SHP77 (cell line): ENCODE data around the gene NFE2L2.
"Not testable (repeated sequence)": the region's sequence is repeated elsewhere in the genome, so short reads cannot be mapped to it uniquely, and the experiment has no call there.

ENCODE experiments used
- DNase-seq, 2 experiments: peaks; one replicate each; lab custom pipeline; 2025; lab: John Stamatoyannopoulos, UW

The NFE2L2 gene

DNA sequence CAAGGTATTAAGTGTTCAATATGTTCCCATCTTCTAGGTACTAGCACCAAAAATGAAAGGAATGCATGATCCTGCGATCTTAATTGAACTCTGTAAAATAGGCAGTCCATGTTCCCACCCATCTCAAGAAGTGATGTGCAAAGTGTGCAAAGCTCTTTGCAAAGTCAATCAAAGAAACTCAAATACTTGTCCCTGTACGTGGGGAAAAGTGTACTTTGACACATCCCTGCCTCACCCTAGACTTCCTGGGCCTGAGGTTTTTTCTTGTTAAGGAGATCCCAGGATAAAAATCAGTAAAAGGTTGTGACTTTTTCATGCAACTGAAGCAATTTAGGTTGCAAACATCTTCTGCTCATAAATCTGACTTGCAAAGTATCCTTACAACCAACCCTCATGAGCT lies 26.6 kb downstream of the NFE2L2 start:
- no peak for DNase-seq

DNA sequence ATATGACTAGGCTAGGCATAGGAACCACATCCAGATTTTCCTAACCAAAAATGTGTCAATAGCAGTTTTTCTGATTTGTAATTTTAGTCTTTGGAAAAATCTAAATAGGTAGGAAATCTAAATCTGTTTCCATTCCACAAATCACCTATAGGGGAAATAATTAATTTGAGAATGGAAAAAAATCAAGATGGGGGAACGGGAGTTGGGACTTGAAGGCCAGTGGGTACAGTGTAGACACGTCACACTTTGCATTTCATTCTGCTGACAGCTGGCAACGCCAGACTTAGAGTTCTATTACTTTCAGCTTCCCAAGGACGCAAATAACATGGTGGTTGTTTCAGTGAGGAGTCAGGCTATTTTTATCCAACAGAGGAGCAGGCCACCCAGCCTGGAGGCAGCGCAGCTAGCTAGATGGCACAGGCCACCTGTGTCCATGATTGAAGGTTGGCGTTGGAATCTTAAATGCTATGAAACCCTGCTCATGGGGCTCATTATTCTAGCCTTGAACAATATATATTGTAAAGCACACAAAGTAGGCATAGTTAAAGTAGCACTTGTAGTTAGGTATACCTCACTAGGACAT lies 28.6 kb downstream of the NFE2L2 start:
- no peak for DNase-seq

DNA sequence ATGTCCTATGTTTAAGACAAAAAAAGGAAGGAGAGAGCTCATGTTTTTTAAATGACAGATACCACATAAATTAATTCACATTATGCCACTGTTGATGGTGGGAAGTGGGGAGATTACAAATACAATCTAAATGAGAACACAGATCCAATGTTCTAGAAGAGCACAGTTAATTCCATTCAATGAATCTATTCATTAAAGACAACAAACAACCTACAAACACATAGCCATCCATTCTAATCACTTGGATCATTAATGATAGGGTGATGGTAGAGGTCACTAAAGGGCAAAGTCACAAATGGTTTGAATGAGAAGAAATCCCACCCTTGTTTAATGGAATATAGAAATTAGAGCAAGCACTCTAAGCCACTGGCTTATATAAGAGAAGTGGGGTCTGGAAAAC lies 30.3 kb downstream of the NFE2L2 start:
- no peak for DNase-seq

DNA sequence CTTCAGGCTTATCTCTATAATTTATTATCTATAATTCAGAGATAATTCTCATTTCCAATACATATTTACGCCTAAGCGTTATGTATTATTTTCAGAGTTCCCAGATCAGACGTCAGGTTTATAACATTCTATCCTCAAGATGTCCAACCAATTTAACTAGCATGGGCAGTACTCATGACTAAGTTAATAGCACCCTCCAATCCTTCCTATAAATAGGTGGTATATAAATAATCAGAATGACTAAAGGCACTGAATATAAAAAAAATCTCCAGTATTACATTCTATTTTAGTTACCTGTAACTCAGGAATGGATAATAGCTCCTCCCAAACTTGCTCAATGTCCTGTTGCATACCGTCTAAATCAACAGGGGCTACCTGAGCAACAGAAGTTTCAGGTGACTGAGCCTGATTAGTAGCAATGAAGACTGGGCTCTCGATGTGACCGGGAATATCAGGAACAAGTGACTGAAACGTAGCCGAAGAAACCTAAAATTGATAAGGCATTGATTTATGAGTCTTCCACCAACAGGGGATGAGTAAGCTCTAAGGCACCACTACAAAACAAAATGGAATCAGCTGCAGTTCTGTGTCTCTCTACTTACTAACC lies 32.3 kb downstream of the NFE2L2 start:
- DNase-seq = no peak

DNA sequence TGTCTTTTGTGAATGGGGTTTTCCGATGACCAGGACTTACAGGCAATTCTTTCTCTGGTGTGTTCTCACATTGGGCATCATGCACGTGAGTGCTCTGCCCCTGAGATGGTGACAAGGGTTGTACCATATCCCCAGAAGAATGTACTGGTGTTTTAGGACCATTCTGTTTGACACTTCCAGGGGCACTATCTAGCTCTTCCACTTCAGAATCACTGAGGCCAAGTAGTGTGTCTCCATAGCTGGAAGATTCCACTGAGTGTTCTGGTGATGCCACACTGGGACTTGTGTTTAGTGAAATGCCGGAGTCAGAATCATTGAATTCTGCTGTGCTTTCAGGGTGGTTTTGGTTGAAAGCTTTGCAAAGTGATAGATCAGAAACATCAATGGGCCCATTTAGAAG lies 33.3 kb downstream of the NFE2L2 start:
- DNase-seq = no peak

DNA sequence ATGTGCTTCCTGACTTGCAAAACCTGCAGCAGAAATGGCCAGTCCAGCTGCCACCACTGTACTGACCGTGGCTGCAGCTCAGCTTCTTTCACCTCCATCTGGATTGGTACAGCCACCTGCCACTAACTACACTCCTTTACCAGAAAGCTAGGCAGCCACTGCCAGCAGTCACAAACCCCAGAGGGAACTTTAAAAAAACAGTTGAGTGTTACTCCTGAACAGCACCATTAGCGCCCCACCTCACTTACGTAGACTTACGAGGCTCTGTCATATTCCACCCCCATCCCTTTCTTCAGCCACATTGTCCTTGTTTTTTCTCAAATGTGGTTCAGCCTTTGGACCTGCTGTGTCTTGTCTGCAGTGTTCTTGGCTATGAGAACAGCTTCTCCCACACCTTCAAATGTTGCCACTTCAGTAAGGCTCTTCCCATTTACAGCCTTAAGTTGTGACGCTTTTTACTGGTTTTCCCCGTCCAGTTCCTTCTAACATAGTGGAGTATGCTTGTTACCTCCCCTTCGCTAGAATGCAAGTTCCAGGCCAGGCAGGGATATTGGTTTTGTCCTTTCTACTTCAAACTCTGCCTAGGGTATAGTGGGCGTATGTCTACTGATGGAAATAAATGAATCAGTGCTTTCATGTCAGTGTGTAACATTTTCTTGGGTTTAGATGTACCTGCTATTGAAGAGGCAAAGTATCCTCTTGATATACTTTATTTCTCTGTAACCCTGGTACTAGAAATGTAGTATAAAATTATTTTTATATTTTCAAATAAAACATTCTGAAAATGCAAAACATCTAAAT lies 34.9 kb downstream of the NFE2L2 start:
- DNase-seq = no peak

DNA sequence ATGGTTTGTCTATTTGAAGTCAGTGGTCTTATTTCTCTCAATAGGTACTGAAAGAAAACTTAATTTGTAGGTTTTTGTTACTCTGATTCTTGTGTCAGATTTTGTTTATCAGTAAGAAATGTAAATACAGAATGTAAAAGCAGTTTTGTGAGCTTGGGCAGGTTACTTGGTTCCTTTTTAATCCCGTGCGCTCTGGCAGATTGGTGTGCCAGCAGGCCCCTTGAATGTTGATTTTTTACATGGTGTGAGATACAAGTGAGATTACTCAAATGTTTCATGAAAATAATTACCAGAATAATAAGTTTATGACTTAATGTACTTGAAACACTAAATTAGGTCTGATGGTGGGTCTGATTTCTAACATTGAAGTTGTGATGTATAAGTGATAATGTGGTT lies 38.6 kb downstream of the NFE2L2 start:
- no peak for DNase-seq

DNA sequence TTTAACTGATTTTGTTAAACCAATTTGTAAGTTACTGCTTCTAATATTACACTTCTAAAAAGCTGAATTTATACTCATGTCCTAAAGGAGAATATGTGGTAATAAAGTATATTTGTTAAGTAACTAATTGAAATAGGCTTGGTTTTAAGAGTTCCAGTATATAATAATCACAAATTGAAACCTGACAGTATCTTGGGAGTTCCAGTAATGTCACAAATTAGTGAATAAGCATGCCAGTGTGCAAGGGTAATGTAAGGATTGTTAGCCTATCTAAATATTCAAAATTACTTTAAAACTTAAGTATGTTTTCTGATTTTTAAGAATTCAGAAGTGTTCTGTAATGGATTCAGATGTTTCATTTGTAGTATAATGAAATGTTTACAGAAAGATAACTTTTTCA lies 41.1 kb downstream of the NFE2L2 start:
- DNase-seq = not testable (repeated sequence)

DNA sequence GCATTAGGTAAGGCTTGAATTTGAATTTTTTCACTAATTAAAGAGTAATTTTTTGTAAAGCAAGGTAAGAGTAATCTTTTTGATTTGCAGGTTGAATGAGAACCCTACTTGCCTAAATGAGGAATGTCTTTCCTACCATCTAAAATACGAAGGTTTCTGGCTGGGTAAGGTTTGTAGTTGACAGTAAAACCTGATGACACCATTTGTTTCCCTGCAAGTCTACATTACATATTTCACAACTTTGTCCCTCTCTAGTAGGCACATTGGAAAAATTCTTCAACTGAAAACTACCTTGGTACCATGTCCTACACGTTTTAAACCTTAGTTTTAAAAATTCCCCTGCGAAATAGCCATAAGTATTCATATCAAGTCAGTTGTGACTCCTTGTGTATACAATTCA lies 42.6 kb downstream of the NFE2L2 start:
- DNase-seq = no peak

DNA sequence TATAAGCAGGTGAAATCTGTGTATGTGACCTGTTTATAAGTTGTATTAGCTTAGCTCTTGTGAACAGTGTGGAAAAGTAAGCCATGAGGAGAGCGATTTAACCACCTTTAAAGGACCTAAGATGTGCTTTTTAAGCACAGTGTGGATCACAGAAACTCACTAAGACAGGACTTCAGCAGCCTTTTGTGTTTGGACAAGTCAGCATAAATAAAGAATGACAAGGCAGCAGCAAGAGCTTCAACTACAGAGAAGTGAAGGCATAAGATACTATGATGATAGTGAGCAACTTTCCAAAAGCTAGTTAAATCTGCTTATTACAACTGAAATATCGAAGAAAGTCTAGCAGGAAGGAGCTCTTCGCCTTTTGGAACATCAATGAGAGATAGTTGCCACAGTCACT lies 43.0 kb downstream of the NFE2L2 start:
- no peak for DNase-seq

DNA sequence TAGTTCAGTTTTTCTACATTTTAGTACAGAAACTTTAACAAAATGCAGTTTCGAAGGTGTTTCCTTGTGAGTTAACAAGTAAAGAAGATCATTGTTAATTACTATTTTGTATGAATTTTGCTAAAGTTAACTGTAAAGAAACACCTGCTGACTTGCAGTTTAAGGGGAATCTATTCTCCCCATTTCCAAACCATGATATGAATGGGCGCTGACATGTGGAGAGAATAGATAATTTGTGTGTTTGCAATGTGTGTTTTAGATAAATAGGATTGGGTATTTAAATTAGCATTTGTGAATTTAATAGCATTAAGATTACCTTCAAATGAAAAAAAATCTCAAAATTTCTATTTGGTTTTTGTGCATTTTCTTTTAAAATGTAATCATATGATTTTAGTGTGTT lies 44.7 kb downstream of the NFE2L2 start:
- not testable (repeated sequence) for DNase-seq

DNA sequence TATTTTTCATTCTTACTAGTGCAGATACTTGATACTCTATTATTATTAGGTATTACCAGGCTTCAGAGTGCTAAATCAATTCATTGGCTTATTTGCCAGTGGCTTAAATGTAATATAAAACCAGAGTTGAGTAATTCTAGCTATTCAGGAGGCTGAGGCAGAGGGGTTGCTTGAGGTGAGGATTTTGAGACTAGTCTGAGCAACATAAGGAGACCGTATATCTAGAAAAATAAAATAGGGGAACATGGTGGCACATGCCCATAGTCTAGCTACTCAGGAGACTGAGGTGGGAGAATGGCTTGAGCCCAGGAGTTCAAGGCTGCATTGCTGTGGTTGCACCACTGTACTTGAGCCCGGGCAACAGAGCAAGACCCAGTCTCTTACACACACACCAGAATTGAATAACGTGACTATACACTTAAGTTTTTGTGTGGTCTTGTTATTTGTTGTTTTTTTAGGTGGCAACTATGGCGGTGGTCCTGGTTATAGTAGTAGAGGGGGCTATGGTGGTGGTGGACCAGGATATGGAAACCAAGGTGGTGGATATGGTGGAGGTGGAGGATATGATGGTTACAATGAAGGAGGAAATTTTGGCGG lies 47.2 kb downstream of the NFE2L2 start:
- DNase-seq = no peak

DNA sequence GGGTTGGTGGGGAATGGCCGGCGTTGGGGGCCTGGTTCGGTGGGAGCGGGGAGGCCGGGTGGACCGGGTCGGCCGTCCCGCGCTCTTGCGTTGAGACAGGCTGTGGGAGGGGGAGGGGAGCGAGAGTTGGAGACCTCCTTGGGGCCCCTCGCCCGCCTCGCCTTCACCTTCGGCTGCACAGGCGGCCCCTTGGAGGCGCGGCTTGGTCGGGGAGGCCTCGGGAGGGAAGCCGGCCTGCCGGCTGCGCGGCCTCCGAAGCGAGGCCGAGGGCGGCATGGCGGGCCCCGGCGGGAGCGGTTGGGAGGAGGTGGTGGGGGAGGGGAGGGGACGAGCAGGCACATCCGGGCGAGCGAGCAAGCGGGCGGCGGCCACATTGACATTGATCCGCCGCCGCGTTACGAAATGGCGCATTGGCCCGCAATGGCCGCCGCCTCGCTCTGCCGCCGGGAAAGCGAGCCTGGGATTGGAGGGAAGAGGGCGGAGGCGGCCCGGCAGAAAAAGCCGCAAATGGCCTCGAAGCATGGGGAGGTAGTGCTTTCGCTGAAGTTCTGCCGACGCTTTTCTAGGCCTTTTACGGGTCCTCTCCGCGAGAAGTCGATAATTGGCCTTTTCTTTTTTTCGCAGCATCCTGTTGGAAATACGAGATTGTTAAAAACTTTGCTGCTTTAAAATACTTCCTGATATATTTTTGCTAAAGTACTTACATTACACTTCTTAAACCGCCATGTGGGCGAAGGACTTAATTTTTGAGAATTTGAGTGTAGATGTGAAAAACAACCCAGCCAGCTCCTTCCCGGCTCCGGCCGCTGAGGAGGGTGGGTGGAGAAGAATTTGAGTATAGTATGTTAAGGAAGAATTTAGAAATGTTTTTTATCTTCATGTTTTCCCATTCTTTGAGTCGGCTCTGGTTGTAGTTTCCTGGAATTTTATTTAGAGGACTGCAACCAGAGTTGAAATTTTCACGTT lies 51.4 kb downstream of the NFE2L2 start:
- peak; percentile 26 to 60 for DNase-seq

DNA sequence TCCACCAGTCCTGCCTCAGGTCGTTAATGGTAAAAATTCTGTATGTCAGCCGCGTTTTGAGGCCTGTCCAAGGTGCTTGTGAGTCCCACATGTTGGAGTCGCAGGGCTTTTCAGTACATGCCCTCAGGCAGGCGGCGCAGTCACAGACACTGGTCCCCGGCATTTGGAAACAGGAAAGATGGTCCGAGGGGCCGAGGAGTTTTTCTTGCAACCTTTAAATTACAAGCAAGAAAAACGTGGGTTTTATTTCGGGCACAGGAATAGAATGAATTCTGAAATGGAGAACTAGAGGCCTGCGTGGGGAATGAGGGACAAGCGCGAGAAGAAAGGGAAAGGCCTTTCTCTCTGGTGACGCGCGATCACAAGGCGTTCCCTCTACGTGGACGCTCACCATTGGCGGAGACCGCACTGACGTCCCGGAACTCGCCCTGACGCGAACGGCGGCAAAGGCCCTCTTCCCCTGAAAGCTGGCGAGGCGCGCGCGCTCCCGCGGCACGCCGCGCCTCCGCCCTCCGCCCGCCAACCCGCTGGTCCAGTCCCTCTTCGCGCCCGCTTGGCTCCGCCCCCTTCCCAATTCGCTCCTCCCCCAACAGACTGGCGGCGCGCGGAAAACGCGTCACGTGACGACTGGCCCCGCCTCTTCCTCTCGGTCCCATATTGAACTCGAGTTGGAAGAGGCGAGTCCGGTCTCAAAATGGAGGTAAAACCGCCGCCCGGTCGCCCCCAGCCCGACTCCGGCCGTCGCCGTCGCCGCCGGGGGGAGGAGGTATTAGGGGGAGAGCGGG lies 52.2 kb downstream of the NFE2L2 start, which contains the start of gene HNRNPA3:
TSS of gene HNRNPA3 (plus strand) at position 689 of the 785 bp plus-strand sequence. CDS start at position 695, 6 bp downstream.
- peak; percentile 82 to 88 for DNase-seq

DNA sequence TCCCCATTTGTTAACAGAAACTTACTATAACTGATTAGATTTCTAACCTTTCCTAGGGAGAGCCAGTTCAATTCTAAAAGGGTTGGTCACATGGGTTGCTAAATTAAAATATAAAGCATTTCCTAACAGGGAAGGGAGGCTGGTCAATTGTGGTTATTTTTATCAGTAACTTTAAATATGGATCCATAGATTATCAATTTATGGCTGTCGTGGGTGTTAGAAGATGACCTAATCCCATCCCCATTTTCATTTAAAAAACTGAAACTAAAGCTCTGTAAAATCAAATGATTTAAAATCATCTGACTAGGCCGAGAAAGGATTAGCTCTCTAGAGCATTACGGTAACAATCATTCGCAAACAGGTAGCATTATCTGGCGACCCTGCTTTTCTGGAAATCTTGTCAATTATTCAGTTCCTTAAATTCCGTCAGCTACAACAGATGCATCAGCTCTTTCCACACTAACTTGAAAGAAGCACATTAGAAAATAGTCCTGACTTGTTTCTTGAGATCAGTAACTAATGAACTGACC lies 52.9 kb downstream of the NFE2L2 start:
- DNase-seq = no peak

DNA sequence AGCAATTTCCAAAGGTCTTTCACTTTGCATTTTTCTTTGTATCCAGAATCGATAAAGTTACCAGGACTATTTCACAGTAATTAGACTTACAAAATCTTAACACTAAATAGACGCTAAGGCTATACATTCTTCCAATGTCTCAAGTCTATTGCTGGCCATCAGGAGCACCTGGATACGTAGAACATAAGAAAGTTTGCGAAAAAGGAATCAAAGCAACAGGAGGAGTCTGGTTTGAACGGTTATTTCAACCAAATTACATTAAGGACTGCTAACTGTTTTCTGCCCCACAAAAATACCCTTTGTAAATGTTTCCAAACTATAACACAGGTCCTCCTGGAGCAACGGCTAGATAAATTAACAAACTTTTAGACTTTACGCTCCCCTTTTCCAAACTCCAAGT lies 53.4 kb downstream of the NFE2L2 start:
- DNase-seq = no peak

DNA sequence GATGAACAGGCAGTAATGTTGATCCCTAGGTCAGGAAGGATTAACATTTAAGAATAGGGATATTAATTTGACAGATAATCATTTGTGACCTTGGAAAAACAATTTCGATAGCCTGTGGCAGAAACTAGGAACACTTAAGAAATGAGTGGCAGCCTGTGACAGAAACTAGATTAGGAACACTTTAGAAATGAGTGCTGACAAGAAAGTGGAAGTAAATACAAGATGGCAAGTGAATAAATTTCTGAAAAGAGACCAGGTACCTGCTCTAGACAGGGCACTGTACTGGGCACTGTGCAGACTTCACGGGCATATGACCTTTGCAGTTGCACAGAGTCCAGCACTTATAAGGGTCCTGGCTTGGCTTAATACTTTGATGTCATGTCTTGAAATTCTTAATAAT lies 57.4 kb downstream of the NFE2L2 start:
- no peak for DNase-seq

DNA sequence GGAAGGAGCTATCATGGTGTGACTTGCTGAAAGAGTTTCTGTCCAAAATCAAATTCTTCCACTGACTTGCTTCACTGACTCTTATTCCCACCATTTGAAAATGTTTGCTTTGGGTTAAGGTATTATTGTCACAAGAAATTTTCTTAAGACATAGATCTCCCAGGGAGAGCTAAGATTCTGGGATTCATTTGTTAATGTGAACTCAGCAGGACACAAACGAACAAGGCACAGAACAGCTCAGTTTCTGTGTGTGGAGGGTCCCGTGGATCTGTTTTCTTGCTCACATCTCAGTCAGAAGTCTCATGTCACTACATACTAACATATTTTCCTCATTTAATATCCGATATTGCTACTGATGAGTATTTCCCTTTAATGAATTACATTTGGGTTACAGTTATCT lies 60.1 kb downstream of the NFE2L2 start:
- no peak for DNase-seq

DNA sequence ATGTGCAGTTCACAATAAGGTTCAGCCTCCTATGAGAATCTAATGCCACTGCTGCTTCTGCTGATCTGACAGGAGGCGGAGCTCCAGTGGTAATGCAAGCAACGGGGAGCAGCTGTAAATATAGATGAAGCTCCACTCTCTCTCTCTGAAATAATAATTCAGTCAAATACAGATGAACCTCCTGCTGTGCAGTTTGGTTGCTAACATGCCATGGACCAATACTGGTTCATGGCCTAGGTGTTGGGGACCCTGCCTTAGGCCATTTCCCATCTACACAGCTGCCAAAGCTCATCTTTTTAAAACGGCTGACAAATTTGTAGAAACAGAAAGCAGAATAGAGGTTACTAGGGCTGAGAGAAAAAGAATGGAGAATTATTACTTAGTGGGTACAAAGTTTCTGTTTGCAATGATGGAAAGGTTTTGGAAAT lies 62.6 kb downstream of the NFE2L2 start:
- no peak for DNase-seq

DNA sequence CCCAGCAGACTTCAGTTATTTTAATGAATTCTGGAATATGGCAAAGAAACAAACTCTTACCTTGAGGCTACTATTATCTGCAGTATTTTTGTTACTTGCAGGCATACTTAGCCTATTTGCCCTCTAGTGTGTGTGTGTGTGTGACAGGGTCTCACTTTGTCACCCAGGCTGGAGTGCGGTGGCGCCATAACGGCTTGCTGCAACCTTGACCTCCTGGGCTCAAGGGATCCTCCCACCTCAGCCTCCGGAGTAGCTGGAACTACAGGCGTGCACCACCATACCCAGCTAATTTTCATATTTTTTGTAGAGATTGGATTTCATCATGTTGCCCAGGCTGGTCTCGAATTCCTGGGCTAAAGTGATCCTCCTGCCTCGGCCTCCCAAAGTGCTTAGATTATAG lies 64.1 kb downstream of the NFE2L2 start:
- not testable (repeated sequence) for DNase-seq

DNA sequence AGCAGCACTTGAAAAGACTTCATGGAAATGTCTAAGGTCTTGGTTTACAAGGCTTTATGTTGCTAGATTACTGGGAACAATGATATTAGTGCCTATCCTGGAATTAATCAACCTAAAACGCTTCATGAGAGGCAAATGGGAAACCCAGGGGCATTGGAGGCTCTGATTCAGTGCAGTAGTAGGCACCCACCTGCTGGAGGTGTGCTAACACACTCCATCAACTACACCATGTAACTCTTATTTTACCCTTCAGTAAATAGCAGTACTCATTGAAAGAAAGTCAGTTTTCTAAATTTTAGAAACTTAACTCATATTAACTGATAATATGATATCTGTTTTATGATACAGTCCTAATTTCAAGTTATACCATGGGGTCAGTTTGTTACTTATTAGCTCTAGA lies 69.3 kb downstream of the NFE2L2 start:
- DNase-seq = no peak
